ENCODE data around the gene RNF182.
A peak's percentile ranks its signal among the peaks of the same experiment; 100 is the strongest.

Gene RNF182

DNA sequence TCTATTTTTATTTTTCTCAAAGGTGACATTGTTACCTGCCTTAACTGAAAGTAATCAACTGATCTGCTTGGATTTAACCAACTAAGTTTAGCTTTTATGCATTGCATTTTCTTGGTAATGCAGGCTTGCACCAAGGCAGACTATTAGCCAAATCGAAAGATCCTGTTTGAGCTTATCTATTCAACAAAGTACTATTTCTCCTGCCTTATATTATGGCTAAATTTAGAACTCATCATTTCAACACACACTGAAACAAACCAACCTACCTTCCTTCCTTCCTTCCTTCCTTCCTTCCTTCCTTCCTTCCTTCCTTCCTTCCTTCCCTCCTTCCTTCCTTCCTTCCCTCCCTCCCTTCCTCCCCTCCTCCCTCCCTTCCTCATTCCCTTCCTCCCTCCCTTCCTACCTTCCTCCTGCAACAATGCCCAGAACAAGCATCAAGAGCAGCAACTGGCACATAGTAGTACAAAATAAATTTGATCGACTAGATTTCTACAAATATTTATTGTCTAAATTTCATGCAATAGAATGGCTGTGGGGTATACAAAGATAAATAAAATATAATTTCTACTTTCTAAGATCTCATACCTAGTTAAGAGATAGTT is 17.0 kb upstream of the RNF182 start:
- no peak for DNase-seq (ENCODE audit: low spot score)
- in situ Hi-C loops (cut with MboI; ENCODE audit: low sequenced_read_pairs, unreplicated experiment) = loop anchor here (10.0 kb wide), 1 partner anchor 237 kb away; no protein-coding TSS in a partner anchor
- TF ChIP-seq, protein P1, sequence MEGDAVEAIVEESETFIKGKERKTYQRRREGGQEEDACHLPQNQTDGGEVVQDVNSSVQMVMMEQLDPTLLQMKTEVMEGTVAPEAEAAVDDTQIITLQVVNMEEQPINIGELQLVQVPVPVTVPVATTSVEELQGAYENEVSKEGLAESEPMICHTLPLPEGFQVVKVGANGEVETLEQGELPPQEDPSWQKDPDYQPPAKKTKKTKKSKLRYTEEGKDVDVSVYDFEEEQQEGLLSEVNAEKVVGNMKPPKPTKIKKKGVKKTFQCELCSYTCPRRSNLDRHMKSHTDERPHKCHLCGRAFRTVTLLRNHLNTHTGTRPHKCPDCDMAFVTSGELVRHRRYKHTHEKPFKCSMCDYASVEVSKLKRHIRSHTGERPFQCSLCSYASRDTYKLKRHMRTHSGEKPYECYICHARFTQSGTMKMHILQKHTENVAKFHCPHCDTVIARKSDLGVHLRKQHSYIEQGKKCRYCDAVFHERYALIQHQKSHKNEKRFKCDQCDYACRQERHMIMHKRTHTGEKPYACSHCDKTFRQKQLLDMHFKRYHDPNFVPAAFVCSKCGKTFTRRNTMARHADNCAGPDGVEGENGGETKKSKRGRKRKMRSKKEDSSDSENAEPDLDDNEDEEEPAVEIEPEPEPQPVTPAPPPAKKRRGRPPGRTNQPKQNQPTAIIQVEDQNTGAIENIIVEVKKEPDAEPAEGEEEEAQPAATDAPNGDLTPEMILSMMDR (IDR thresholded peaks at IDR 0.05; ENCODE audit: borderline replicate concordance, control extremely low read depth, extremely low read depth, insufficient read depth, missing control alignments) = no peak

DNA sequence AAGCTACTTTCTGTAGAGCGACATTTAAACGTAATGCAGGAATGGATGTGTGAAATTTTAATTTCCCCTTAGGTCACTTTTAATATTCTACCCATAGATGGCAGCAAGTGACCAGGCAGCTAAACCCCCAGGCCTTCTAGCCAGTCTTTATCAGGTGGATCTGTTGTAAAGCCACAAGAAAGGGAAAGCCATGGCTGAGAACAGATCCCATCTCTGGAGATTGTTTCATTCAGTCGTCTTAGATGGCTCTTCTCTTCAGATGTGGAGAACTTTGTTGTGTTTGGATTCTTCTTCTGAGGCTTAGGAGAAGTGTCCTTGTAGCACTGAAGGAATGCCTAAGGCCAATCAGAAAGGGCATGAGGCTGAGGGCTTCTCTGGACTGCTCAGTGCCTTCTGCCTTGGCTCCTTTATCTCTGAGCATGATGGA is 15.8 kb upstream of the RNF182 start:
- in situ Hi-C loops (cut with MboI; ENCODE audit: low sequenced_read_pairs, unreplicated experiment) = loop anchor here (10.0 kb wide), 1 partner anchor 236 kb away; no protein-coding TSS in a partner anchor
- DNase-seq (ENCODE audit: low spot score) = peak; percentile 73
- TF ChIP-seq, protein P1 (IDR thresholded peaks at IDR 0.05; ENCODE audit: borderline replicate concordance, control extremely low read depth, extremely low read depth, insufficient read depth, missing control alignments) = peak; percentile 68

DNA sequence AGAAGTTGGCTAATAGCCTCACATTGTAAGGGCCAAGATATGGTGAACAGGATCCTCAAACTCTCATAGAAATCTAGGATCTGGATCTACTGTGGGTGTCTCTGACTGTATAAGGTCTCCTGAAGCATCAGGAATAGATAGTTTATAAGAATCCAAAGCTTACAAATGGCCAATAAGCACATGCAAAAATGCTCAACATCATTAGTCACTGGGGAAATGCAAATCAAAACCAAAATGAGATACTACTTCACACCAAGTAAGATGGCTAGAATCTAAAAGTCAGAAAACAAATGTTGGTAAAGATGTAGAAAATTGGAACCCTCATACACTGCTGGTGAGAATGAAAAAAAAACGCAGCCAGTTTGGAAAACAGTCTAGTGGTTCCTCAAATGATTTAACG is 14.3 kb upstream of the RNF182 start:
- no peak for DNase-seq (ENCODE audit: low spot score)
- in situ Hi-C loops (cut with MboI; ENCODE audit: low sequenced_read_pairs, unreplicated experiment) = loop anchor here (10.0 kb wide), 1 partner anchor 144 kb away; no protein-coding TSS in a partner anchor
- TF ChIP-seq, protein P1 (IDR thresholded peaks at IDR 0.05; ENCODE audit: borderline replicate concordance, control extremely low read depth, extremely low read depth, insufficient read depth, missing control alignments) = no peak

DNA sequence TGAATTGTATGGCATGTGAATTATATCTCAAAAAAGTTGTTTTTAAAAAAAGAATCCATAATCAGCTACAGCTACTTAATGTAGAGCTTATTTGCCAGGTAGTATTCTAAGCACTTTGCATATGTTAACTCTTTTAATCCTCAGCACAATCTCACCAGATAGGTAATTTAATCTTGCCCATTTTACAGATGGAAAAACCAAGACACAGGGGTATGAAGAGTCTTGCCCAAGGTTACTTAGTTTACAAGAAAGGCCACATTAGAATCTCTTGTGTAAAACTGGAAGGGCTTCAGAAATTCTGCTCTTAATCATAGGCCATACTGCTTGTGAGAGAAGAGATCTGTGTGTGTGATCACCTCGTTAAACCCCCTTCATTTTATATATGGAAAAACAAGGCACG is 13.4 kb upstream of the RNF182 start:
- DNase-seq (ENCODE audit: low spot score) = no peak
- TF ChIP-seq, protein P1 (IDR thresholded peaks at IDR 0.05; ENCODE audit: borderline replicate concordance, control extremely low read depth, extremely low read depth, insufficient read depth, missing control alignments) = no peak
- in situ Hi-C loops (cut with MboI; ENCODE audit: low sequenced_read_pairs, unreplicated experiment) = loop anchor here (10.0 kb wide), 1 partner anchor 143 kb away; no protein-coding TSS in a partner anchor

DNA sequence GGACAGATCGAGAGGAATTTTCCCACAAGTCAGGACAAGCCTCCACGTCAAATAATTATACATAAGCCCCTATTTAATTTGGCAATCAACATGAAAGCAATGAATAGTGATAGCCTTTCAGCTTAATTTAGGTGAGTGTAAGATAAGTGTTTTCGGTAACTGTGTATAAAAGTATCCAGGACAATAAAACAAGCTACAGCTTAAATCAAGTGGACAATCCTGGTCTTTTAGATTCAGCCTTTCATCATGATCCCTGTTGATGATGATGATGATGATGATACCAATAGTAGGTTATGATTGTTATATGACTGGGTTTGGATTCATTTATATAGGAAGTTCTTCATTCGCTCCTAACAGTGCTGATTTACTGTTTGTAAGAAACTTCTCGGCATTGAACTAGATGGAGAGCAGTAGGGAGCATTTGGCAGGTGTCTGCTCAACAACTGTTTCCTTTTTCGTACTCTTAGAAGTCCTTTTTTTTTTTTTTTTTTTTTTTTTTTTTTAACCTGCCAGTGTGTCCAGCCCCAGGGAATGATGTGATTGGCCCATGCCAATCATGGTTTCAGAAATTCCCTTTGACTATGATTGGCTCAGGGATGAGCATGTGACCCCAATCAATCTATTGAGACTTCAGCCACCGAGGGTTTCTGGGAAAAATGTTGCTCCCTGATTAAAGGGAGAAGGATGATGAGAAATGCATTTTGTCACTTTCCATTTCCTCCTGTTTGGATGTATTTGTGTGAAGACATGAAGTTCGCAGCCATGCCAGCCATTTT is 11.3 kb upstream of the RNF182 start:
- in situ Hi-C loops (cut with MboI; ENCODE audit: low sequenced_read_pairs, unreplicated experiment) = loop anchor here (10.0 kb wide), 1 partner anchor 141 kb away; no protein-coding TSS in a partner anchor

DNA sequence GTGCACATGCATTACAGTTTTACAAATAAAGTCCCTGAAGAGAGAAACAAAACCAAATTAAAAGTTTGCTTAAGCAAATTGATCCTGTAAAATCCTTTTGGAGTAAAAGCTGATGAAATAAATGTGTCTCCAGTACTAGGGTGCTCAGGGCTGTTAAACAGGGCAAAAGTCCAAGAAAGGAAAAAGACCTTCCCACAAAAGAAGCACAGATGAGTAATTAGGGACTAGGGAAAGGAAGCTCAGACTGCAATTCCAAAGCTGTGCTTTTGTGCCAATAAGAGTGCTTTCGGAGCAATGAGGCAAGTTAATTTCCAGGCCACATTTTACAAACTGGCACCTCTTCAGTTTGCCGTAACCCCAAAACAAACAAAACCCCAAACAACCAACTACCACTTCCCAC is 10.4 kb upstream of the RNF182 start:
- DNase-seq (ENCODE audit: low spot score) = no peak
- in situ Hi-C loops (cut with MboI; ENCODE audit: low sequenced_read_pairs, unreplicated experiment) = loop anchor here (10.0 kb wide), 1 partner anchor 140 kb away; no protein-coding TSS in a partner anchor
- TF ChIP-seq, protein P1 (IDR thresholded peaks at IDR 0.05; ENCODE audit: borderline replicate concordance, control extremely low read depth, extremely low read depth, insufficient read depth, missing control alignments) = no peak

More for the DNA sequence above, 11.3 kb upstream of the RNF182 start:
- no peak for DNase-seq (ENCODE audit: low spot score)
- TF ChIP-seq, protein P1 (IDR thresholded peaks at IDR 0.05; ENCODE audit: borderline replicate concordance, control extremely low read depth, extremely low read depth, insufficient read depth, missing control alignments) = no peak
